GM23338 (cell line): ENCODE results near the gene POLA1. TPM values are rescaled to one million over a fixed set of nuclear protein-coding genes. Genes with fewer than 3 reads are reported as not detected.

Experiments used
- ATAC-seq: fragments of 200-7000 bp; cut with Tn5 transposase; 3 replicates; pipeline ENCODE4 v1.9.1; 2020
- DNase-seq: peaks from one replicate; pipeline ENCODE4 v3.0.0-alpha.2; 2015; ENCODE audit warnings: low spot score
- H2AFZ ChIP-seq: fragments of 200-600 bp; sonication (generic); 2 replicates; pipeline ENCODE4 v1.8.0; 2016; ENCODE audit warnings: antibody characterized with exemption, mild to moderate bottlenecking, moderate library complexity
- H3F3A ChIP-seq: fragments of 200-600 bp; sonication (generic); replicated peaks from 2 replicates; pipeline ENCODE4 v1.8.0; 2017; ENCODE audit warnings: antibody characterized with exemption, mixed run types, low read depth
- H3K27ac ChIP-seq: fragments of 200-600 bp; sonication (generic); 2 replicates; pipeline ENCODE4 v1.6.1; 2016; ENCODE audit warnings: low read depth
- H3K27me3 ChIP-seq: fragments of 200-600 bp; sonication (generic); 2 replicates; pipeline ENCODE4 v1.8.0; 2016; ENCODE audit warnings: mild to moderate bottlenecking, mixed run types, moderate library complexity; ENCODE audit not compliant: insufficient read depth
- H3K36me3 ChIP-seq: fragments of 200-600 bp; sonication (generic); 2 replicates; pipeline ENCODE4 v1.8.0; 2016; ENCODE audit warnings: mild to moderate bottlenecking; ENCODE audit not compliant: insufficient read depth
- H3K4me1 ChIP-seq: fragments of 200-600 bp; sonication (generic); 2 replicates; pipeline ENCODE4 v1.8.0; 2016; ENCODE audit warnings: mild to moderate bottlenecking, moderate library complexity; ENCODE audit not compliant: insufficient read depth
- H3K4me2 ChIP-seq: fragments of 200-600 bp; sonication (generic); 2 replicates; pipeline ENCODE4 v1.7.1; 2017; ENCODE audit warnings: mixed run types
- H3K4me3 ChIP-seq: fragments of 200-600 bp; sonication (generic); 2 replicates; pipeline ENCODE4 v1.6.1; 2016; ENCODE audit warnings: mixed run types
- H3K79me2 ChIP-seq: fragments of 200-600 bp; sonication (generic); replicated peaks from 2 replicates; pipeline ENCODE4 v1.8.0; 2017; ENCODE audit warnings: mild to moderate bottlenecking; ENCODE audit not compliant: insufficient read depth
- H3K9me2 ChIP-seq: fragments of 200-600 bp; sonication (generic); 2 replicates; pipeline ENCODE4 v1.8.0; 2017; ENCODE audit not compliant: insufficient read depth
- H4K20me1 ChIP-seq: fragments of 200-600 bp; sonication (generic); replicated peaks from 2 replicates; pipeline ENCODE4 v1.8.0; 2017; ENCODE audit warnings: mild to moderate bottlenecking; ENCODE audit not compliant: insufficient read depth
- H3K27ac Mint-ChIP-seq: 2 replicates; pipeline ENCODE4 v1.8.0; 2020; ENCODE audit warnings: inconsistent platforms, mild to moderate bottlenecking, moderate library complexity, mixed read lengths
- H3K27me3 Mint-ChIP-seq: 3 replicates; pipeline ENCODE4 v1.8.0; 2022; ENCODE audit warnings: low read depth, mild to moderate bottlenecking, moderate library complexity, mixed read lengths, inconsistent platforms; ENCODE audit not compliant: insufficient read depth, poor library complexity
- H3K36me3 Mint-ChIP-seq: 3 replicates; pipeline ENCODE4 v1.8.0; 2021; ENCODE audit warnings: low read depth, mild to moderate bottlenecking, inconsistent platforms, moderate library complexity, mixed read lengths
- H3K4me1 Mint-ChIP-seq: 3 replicates; pipeline ENCODE4 v1.8.0; 2020; ENCODE audit warnings: mild to moderate bottlenecking, inconsistent platforms, mixed read lengths
- H3K4me3 Mint-ChIP-seq: 3 replicates; pipeline ENCODE4 v1.8.0; 2021; ENCODE audit warnings: moderate library complexity, mild to moderate bottlenecking, inconsistent platforms, mixed read lengths
- H3K9me3 Mint-ChIP-seq: 3 replicates; pipeline ENCODE4 v1.8.0; 2020; ENCODE audit warnings: moderate library complexity, mild to moderate bottlenecking, inconsistent platforms, mixed read lengths
- EZH2 ChIP-seq: fragments of 200-600 bp; sonication (generic); IDR thresholded peaks from one replicate; pipeline ENCODE4 v1.8.0; 2017; ENCODE audit warnings: antibody characterized with exemption, mild to moderate bottlenecking, low read depth; ENCODE audit not compliant: unreplicated experiment
- ZNF114 ChIP-seq: fragments of 250-450 bp; sonication (Bioruptor Pico); IDR thresholded peaks from 2 replicates; pipeline ENCODE4 v1.5.0; 2020; ENCODE audit warnings: mild to moderate bottlenecking, moderate library complexity
- ZNF462 ChIP-seq: fragments of 250-450 bp; sonication (Bioruptor Pico); IDR thresholded peaks from 2 replicates; pipeline ENCODE4 v1.5.0; 2020; ENCODE audit warnings: mild to moderate bottlenecking, moderate library complexity
- polyA plus RNA-seq: library from polyadenylated mRNA; unstranded; fragments of >200 nt; fragmentation: Nextera tagmentation; extraction: Ambion mirVana; gene quantifications from 2 replicates; pipeline ENCODE4 v1.2.1, GENCODE V29; 2016
- total RNA-seq: library from RNA; depleted of rRNA; stranded (reverse); fragments of >200 nt; shearing (Covaris generic); gene quantifications from 2 replicates; pipeline ENCODE4 v1.2.3, GENCODE V29; 2014

Gene POLA1
- total and polyA plus RNA-seq, 2 experiments from 2014 or later = 12.6 to 36.6 TPM

- peaks cover 93% of the 10 kb centered on the region for H3K27me3 Mint-ChIP-seq
These were observed 320.1 kb downstream of the POLA1 start for GRCh38 chrX:25013632-25014365.

More at GRCh38 chrX:25013632-25014365, 320.1 kb downstream of the POLA1 start:
- no peaks in the 10 kb centered on the region for H3K9me2 ChIP-seq
- no peaks in the 10 kb centered on the region for H4K20me1 ChIP-seq
- Mint-ChIP-seq H3K4me3 (peak overlapping the region; percentile 59), H3K9me3 (0 out of 3 replicates have a peak, but pooled peaks cover 3% of the 10 kb centered on the region), H3K36me3 (no peaks in the 10 kb centered on the region), H3K27ac (no peak overlapping the region), H3K4me1 (peaks cover 20% of the 10 kb centered on the region)
- no peak for DNase-seq
- H3K27ac ChIP-seq = no peak overlapping the region
- H3K4me2 ChIP-seq = peak overlapping the region; percentile 55
- peaks cover 48% of the 10 kb centered on the region for H3K4me1 ChIP-seq
- no peak for ATAC-seq
- no peaks in the 10 kb centered on the region for H3K36me3 ChIP-seq
- H3K4me3 ChIP-seq = 0 out of 2 replicates have a peak overlapping the region, but pooled peaks have one; percentile 26
- H3K79me2 ChIP-seq = no peaks in the 10 kb centered on the region
- no peak overlapping the region for H2AFZ ChIP-seq
- peak; percentile 85 for TF ChIP-seq EZH2
- TF ChIP-seq ZNF114 (CRISPR knock-in tag) = no peak
- no peak for TF ChIP-seq ZNF462 (CRISPR knock-in tag)
- H3K27me3 ChIP-seq = peaks cover 98% of the 10 kb centered on the region
- H3F3A ChIP-seq = no peaks in the 10 kb centered on the region
